GM19351 (cell line): ENCODE measurements around the gene EVI5.

ENCODE experiments used
- ATAC-seq: cut with Tn5 transposase; IDR thresholded peaks from one replicate; pipeline ENCODE4 v1.9.1; 2021; ENCODE audit warnings: mild to moderate bottlenecking, moderate library complexity; ENCODE audit not compliant: unreplicated experiment

The EVI5 gene

GRCh38 chr1:92465256-92465647 lies 319.7 kb downstream of the EVI5 start:
- ATAC-seq, result no peak

GRCh38 chr1:92464588-92465255 lies 320.2 kb downstream of the EVI5 start:
- ATAC-seq, result no peak

GRCh38 chr1:92461364-92462097 lies 323.4 kb downstream of the EVI5 start:
- ATAC-seq, result peak; percentile 86

GRCh38 chr1:92459871-92460320 lies 325.0 kb downstream of the EVI5 start:
- ATAC-seq, result no peak
